DOHH2 (cell line): ENCODE results near the gene PLTP.

Experiments
- EZH2phosphoT487 ChIP-seq: fragments of 200-600 bp; sonication (generic); IDR thresholded peaks from 2 replicates; pipeline ENCODE4 v1.6.1; 2017; ENCODE audit warnings: borderline replicate concordance, mild to moderate bottlenecking, antibody characterized with exemption, low read length, moderate library complexity, mixed read lengths
- TF ChIP-seq, protein P1 (sequence below): fragments of 200-600 bp; sonication (generic); IDR thresholded peaks from one replicate; pipeline ENCODE4 v1.5.1; 2014; ENCODE audit warnings: antibody characterized with exemption, mild to moderate bottlenecking, low read depth, low read length; ENCODE audit not compliant: poor library complexity, severe bottlenecking

DNA sequence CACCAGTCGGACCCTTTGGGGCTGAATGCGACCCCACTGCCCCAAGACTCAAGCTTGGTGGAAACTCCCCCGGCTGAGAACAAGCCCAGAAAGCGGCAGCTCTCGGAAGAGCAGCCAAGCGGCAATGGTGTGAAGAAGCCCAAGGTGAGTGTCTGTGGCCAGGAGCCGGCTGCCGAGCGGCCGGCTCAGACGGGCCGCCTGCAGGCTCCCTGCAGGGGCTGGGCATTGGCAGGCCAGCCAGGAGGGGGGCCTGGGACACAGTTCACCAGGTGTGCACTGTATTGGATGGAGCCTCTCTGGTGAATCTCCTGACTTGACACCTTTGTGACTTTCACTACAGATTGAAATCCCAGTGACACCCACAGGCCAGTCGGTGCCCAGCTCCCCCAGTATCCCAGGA, 28.5 kb upstream of the PLTP start:
- TF ChIP-seq, protein P1, sequence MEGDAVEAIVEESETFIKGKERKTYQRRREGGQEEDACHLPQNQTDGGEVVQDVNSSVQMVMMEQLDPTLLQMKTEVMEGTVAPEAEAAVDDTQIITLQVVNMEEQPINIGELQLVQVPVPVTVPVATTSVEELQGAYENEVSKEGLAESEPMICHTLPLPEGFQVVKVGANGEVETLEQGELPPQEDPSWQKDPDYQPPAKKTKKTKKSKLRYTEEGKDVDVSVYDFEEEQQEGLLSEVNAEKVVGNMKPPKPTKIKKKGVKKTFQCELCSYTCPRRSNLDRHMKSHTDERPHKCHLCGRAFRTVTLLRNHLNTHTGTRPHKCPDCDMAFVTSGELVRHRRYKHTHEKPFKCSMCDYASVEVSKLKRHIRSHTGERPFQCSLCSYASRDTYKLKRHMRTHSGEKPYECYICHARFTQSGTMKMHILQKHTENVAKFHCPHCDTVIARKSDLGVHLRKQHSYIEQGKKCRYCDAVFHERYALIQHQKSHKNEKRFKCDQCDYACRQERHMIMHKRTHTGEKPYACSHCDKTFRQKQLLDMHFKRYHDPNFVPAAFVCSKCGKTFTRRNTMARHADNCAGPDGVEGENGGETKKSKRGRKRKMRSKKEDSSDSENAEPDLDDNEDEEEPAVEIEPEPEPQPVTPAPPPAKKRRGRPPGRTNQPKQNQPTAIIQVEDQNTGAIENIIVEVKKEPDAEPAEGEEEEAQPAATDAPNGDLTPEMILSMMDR: no peak
- TF ChIP-seq EZH2phosphoT487: no peak
